WTC11 (cell line): ENCODE results near the gene PDAP1. TPM values are rescaled to one million over a fixed set of nuclear protein-coding genes. Genes with fewer than 3 reads are reported as not detected.

Experiments used
- ATAC-seq: fragments of 200-7000 bp; cut with Tn5 transposase; 2 replicates; pipeline ENCODE4 v1.10.0; 2021; ENCODE audit warnings: mild to moderate bottlenecking, moderate library complexity
- CTCF ChIA-PET: fragments of 300-600 bp; sonication (Branson Sonifier 250); formaldehyde crosslinking; loops from one replicate; lab custom pipeline; 2021; ENCODE audit warnings: antibody characterized with exemption; lab: Charles Lee
- POLR2A ChIA-PET: fragments of 350-600 bp; sonication (Branson Sonifier 250); formaldehyde crosslinking; loops from one replicate; lab custom pipeline; 2021; ENCODE audit warnings: antibody characterized with exemption; lab: Charles Lee
- DNase-seq: peaks from one replicate; pipeline ENCODE4 v3.0.0; 2021; ENCODE audit warnings: low spot score
- H3K27ac Mint-ChIP-seq: 2 replicates; pipeline ENCODE4 v1.8.0; 2021; ENCODE audit warnings: mixed read lengths
- H3K27me3 Mint-ChIP-seq: 2 replicates; pipeline ENCODE4 v1.8.0; 2021; ENCODE audit warnings: low read depth, mild to moderate bottlenecking, moderate library complexity, mixed read lengths
- H3K36me3 Mint-ChIP-seq: 2 replicates; pipeline ENCODE4 v1.8.0; 2021; ENCODE audit warnings: mixed read lengths
- H3K4me1 Mint-ChIP-seq: 2 replicates; pipeline ENCODE4 v1.8.0; 2022; ENCODE audit warnings: mixed read lengths
- H3K4me3 Mint-ChIP-seq: 2 replicates; pipeline ENCODE4 v1.8.0; 2021; ENCODE audit warnings: mild to moderate bottlenecking, moderate library complexity, mixed read lengths
- H3K9me3 Mint-ChIP-seq: 2 replicates; pipeline ENCODE4 v1.8.0; 2021; ENCODE audit warnings: mixed read lengths
- ELF4 ChIP-seq: sonication (generic); formaldehyde crosslinking; IDR thresholded peaks from 2 replicates; pipeline ENCODE4 v1.8.1; 2022; ENCODE audit warnings: low read depth, mild to moderate bottlenecking, moderate library complexity, missing genetic modification reagents
- KAT7 ChIP-seq: sonication (generic); formaldehyde crosslinking; IDR thresholded peaks from 2 replicates; pipeline ENCODE4 v1.8.1; 2023; ENCODE audit warnings: missing genetic modification reagents, mild to moderate bottlenecking, borderline replicate concordance
- MYBL2 ChIP-seq: sonication (generic); formaldehyde crosslinking; IDR thresholded peaks from 2 replicates; pipeline ENCODE4 v1.8.1; 2023; ENCODE audit warnings: mild to moderate bottlenecking, moderate library complexity, missing genetic modification reagents
- NFYB ChIP-seq: sonication (generic); formaldehyde crosslinking; conservative IDR thresholded peaks from 2 replicates; pipeline ENCODE4 v1.8.0; 2022; ENCODE audit warnings: low read depth, missing genetic modification reagents
- RORB ChIP-seq: fragments of 250-450 bp; sonication (Bioruptor Pico); IDR thresholded peaks from 2 replicates; pipeline ENCODE4 v1.9.0; 2021; ENCODE audit warnings: mild to moderate bottlenecking
- TEAD1 ChIP-seq: sonication (generic); formaldehyde crosslinking; IDR thresholded peaks from 2 replicates; pipeline ENCODE4 v1.8.0; 2022; ENCODE audit warnings: mild to moderate bottlenecking, missing genetic modification reagents
- ZNF138 ChIP-seq: sonication (generic); formaldehyde crosslinking; conservative IDR thresholded peaks from 2 replicates; pipeline ENCODE4 v1.8.1; 2022; ENCODE audit warnings: mild to moderate bottlenecking, moderate library complexity, missing genetic modification reagents
- ZNF219 ChIP-seq: sonication (generic); formaldehyde crosslinking; IDR thresholded peaks from 2 replicates; pipeline ENCODE4 v1.8.0; 2023; ENCODE audit warnings: missing genetic modification reagents, mild to moderate bottlenecking, borderline replicate concordance
- total RNA-seq: library from RNA; stranded (reverse); gene quantifications from 3 replicates; pipeline ENCODE4 v1.2.3, GENCODE V29; 2021
- TF ChIP-seq, protein P1 (sequence below): sonication (generic); formaldehyde crosslinking; IDR thresholded peaks from 2 replicates; pipeline ENCODE4 v1.8.1; 2023; ENCODE audit warnings: mild to moderate bottlenecking, moderate library complexity, missing genetic modification reagents
- TF ChIP-seq, protein P2 (sequence below): sonication (generic); formaldehyde crosslinking; IDR thresholded peaks from 2 replicates; pipeline ENCODE4 v1.8.1; 2022; ENCODE audit warnings: low read depth, mild to moderate bottlenecking, moderate library complexity, missing genetic modification reagents, borderline replicate concordance
- TF ChIP-seq, protein P3 (sequence below): fragments of 250-450 bp; sonication (Bioruptor Pico); IDR thresholded peaks from 2 replicates; pipeline ENCODE4 v2.1.2; 2022; ENCODE audit warnings: mild to moderate bottlenecking, moderate library complexity
- TF ChIP-seq, protein P4 (sequence below): sonication (generic); formaldehyde crosslinking; IDR thresholded peaks from 2 replicates; pipeline ENCODE4 v1.8.1; 2023; ENCODE audit warnings: mild to moderate bottlenecking, missing genetic modification reagents
- TF ChIP-seq, protein P5 (sequence below): sonication (generic); formaldehyde crosslinking; IDR thresholded peaks from 2 replicates; pipeline ENCODE4 v1.8.1; 2023; ENCODE audit warnings: mild to moderate bottlenecking, missing genetic modification reagents, moderate library complexity
- TF ChIP-seq, protein P6 (sequence below): fragments of 250-450 bp; sonication (Bioruptor Pico); IDR thresholded peaks from 2 replicates; pipeline ENCODE4 v1.9.0; 2021; ENCODE audit warnings: mild to moderate bottlenecking, borderline replicate concordance
- TF ChIP-seq, protein P7 (sequence below): sonication (generic); formaldehyde crosslinking; IDR thresholded peaks from 2 replicates; pipeline ENCODE4 v1.8.1; 2023; ENCODE audit warnings: mild to moderate bottlenecking, missing genetic modification reagents
- TF ChIP-seq, protein P8 (sequence below): sonication (generic); formaldehyde crosslinking; IDR thresholded peaks from 2 replicates; pipeline ENCODE4 v1.8.0; 2022; ENCODE audit warnings: mild to moderate bottlenecking, missing genetic modification reagents

PDAP1 gene
- total RNA-seq, 1 experiment from 2014 or later, result 177 TPM

DNA sequence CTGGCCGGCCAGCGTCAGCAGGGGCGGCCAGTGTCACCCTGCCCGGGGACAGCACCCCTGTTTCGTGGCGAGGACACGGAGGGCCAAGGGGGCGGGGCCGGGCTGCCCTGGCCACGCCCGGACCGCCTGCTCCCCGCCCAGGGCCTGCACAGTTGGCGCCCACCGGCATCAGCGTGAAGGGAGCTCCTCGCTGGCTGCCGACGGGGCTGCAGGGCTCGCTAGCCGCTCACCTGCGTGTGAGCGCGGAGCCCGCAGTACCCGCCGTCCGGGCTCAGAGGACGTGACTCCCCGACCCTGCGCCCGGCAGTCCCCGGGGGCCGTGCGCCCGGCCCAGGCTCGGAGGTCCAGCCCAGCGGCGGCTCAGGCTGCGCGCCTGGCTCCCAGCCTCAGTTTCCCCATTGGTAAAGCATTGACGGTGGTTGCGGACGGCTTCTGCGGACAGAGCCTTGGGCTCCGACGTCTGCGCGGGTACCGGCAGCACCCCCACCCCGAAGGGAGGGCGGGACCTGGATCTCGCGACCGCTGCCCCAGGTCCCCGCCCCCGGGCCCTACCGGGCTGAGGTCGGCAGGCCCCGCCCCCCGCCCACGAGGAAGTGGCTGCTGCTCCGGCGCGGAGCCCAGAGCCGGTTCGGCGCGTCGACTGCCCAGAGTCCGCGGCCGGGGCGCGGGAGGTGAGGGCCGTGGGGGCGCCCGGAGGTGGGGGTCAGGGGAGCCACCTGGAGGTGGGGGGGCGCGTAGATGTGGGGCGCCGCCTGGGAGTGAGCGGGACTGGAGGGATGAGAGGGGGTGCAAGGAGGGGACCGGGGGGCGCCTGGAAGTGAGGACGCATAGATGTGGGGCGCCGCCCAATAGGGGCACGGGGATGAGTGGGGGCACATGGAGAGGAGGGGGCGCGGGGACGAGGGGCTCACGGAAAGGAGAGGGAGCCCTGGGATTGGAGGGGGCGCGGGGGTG is 34.0 kb downstream of the PDAP1 start, which contains the start of gene ARPC1B:
Gene ARPC1B, plus strand, starts transcription at position 620 of the 954 bp plus-strand sequence. CDS start 10,985 bp downstream, outside the sequence.
- peak; percentile 74 for ATAC-seq
- peaks cover 12% of the 10 kb centered on the region for H3K27me3 Mint-ChIP-seq
- TF ChIP-seq ZNF219 (CRISPR knock-in tag) (no peak), MYBL2 (0 out of 2 replicates have a peak, but pooled peaks have one; percentile 78), RORB (CRISPR knock-in tag) (no peak), KAT7 (CRISPR knock-in tag) (0 out of 2 replicates have a peak, but pooled peaks have one; percentile 26), ZNF138 (CRISPR knock-in tag) (no peak), TEAD1 (peak; percentile 70; the same call in 1 of the 2 replicates), ELF4 (no peak), NFYB (CRISPR knock-in tag) (0 out of 2 replicates have a peak, but pooled peaks have one; percentile 15)
- TF ChIP-seq, protein P1, sequence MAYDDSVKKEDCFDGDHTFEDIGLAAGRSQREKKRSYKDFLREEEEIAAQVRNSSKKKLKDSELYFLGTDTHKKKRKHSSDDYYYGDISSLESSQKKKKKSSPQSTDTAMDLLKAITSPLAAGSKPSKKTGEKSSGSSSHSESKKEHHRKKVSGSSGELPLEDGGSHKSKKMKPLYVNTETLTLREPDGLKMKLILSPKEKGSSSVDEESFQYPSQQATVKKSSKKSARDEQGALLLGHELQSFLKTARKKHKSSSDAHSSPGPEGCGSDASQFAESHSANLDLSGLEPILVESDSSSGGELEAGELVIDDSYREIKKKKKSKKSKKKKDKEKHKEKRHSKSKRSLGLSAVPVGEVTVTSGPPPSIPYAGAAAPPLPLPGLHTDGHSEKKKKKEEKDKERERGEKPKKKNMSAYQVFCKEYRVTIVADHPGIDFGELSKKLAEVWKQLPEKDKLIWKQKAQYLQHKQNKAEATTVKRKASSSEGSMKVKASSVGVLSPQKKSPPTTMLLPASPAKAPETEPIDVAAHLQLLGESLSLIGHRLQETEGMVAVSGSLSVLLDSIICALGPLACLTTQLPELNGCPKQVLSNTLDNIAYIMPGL (CRISPR knock-in tag), result peak; percentile 47; the same call in 1 of the 2 replicates
- TF ChIP-seq, protein P2, sequence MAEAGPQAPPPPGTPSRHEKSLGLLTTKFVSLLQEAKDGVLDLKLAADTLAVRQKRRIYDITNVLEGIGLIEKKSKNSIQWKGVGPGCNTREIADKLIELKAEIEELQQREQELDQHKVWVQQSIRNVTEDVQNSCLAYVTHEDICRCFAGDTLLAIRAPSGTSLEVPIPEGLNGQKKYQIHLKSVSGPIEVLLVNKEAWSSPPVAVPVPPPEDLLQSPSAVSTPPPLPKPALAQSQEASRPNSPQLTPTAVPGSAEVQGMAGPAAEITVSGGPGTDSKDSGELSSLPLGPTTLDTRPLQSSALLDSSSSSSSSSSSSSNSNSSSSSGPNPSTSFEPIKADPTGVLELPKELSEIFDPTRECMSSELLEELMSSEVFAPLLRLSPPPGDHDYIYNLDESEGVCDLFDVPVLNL (CRISPR knock-in tag), result peak; percentile 55; the same call in 1 of the 2 replicates
- TF ChIP-seq, protein P3, sequence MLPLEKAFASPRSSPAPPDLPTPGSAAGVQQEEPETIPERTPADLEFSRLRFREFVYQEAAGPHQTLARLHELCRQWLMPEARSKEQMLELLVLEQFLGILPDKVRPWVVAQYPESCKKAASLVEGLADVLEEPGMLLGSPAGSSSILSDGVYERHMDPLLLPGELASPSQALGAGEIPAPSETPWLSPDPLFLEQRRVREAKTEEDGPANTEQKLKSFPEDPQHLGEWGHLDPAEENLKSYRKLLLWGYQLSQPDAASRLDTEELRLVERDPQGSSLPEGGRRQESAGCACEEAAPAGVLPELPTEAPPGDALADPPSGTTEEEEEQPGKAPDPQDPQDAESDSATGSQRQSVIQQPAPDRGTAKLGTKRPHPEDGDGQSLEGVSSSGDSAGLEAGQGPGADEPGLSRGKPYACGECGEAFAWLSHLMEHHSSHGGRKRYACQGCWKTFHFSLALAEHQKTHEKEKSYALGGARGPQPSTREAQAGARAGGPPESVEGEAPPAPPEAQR (CRISPR knock-in tag), result no peak
- TF ChIP-seq, protein P4, sequence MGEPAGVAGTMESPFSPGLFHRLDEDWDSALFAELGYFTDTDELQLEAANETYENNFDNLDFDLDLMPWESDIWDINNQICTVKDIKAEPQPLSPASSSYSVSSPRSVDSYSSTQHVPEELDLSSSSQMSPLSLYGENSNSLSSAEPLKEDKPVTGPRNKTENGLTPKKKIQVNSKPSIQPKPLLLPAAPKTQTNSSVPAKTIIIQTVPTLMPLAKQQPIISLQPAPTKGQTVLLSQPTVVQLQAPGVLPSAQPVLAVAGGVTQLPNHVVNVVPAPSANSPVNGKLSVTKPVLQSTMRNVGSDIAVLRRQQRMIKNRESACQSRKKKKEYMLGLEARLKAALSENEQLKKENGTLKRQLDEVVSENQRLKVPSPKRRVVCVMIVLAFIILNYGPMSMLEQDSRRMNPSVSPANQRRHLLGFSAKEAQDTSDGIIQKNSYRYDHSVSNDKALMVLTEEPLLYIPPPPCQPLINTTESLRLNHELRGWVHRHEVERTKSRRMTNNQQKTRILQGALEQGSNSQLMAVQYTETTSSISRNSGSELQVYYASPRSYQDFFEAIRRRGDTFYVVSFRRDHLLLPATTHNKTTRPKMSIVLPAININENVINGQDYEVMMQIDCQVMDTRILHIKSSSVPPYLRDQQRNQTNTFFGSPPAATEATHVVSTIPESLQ (CRISPR knock-in tag), result peak; percentile 59; the same call in 1 of the 2 replicates
- TF ChIP-seq, protein P5, sequence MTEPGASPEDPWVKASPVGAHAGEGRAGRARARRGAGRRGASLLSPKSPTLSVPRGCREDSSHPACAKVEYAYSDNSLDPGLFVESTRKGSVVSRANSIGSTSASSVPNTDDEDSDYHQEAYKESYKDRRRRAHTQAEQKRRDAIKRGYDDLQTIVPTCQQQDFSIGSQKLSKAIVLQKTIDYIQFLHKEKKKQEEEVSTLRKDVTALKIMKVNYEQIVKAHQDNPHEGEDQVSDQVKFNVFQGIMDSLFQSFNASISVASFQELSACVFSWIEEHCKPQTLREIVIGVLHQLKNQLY (CRISPR knock-in tag), result no peak
- TF ChIP-seq, protein P6, sequence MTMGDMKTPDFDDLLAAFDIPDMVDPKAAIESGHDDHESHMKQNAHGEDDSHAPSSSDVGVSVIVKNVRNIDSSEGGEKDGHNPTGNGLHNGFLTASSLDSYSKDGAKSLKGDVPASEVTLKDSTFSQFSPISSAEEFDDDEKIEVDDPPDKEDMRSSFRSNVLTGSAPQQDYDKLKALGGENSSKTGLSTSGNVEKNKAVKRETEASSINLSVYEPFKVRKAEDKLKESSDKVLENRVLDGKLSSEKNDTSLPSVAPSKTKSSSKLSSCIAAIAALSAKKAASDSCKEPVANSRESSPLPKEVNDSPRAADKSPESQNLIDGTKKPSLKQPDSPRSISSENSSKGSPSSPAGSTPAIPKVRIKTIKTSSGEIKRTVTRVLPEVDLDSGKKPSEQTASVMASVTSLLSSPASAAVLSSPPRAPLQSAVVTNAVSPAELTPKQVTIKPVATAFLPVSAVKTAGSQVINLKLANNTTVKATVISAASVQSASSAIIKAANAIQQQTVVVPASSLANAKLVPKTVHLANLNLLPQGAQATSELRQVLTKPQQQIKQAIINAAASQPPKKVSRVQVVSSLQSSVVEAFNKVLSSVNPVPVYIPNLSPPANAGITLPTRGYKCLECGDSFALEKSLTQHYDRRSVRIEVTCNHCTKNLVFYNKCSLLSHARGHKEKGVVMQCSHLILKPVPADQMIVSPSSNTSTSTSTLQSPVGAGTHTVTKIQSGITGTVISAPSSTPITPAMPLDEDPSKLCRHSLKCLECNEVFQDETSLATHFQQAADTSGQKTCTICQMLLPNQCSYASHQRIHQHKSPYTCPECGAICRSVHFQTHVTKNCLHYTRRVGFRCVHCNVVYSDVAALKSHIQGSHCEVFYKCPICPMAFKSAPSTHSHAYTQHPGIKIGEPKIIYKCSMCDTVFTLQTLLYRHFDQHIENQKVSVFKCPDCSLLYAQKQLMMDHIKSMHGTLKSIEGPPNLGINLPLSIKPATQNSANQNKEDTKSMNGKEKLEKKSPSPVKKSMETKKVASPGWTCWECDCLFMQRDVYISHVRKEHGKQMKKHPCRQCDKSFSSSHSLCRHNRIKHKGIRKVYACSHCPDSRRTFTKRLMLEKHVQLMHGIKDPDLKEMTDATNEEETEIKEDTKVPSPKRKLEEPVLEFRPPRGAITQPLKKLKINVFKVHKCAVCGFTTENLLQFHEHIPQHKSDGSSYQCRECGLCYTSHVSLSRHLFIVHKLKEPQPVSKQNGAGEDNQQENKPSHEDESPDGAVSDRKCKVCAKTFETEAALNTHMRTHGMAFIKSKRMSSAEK, result no peak
- TF ChIP-seq, protein P7, sequence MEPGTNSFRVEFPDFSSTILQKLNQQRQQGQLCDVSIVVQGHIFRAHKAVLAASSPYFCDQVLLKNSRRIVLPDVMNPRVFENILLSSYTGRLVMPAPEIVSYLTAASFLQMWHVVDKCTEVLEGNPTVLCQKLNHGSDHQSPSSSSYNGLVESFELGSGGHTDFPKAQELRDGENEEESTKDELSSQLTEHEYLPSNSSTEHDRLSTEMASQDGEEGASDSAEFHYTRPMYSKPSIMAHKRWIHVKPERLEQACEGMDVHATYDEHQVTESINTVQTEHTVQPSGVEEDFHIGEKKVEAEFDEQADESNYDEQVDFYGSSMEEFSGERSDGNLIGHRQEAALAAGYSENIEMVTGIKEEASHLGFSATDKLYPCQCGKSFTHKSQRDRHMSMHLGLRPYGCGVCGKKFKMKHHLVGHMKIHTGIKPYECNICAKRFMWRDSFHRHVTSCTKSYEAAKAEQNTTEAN (CRISPR knock-in tag), result 0 out of 2 replicates have a peak, but pooled peaks have one; percentile 55
- TF ChIP-seq, protein P8, sequence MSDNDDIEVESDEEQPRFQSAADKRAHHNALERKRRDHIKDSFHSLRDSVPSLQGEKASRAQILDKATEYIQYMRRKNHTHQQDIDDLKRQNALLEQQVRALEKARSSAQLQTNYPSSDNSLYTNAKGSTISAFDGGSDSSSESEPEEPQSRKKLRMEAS (CRISPR knock-in tag), result 0 out of 2 replicates have a peak, but pooled peaks have one; percentile 42
- H3K9me3 Mint-ChIP-seq, result no peaks in the 10 kb centered on the region
- POLR2A ChIA-PET, result interaction anchor here (0.5 to 1.0 kb wide), 7 partner anchors 18 to 358 kb away, joined by 3 to 14 read pairs (median 3); partner anchors contain the start of genes BUD31 and PDAP1
- H3K36me3 Mint-ChIP-seq, result peaks cover 11% of the 10 kb centered on the region
- DNase-seq, result peak; percentile 74
- CTCF ChIA-PET, result interaction anchor here (0.6 to 2.7 kb wide), 8 partner anchors 9 to 1075 kb away, joined by 3 to 11 read pairs (median 4); partner anchors contain the start of gene GAL3ST4
- 0 out of 2 replicates have a peak within 1 kb of the TSS, but pooled peaks have one; percentile 65 for H3K27ac Mint-ChIP-seq
- peaks cover 15% of the 10 kb centered on the region for H3K4me1 Mint-ChIP-seq
- H3K4me3 Mint-ChIP-seq, result peak within 1 kb of the TSS; percentile 84
